Bronchial smooth muscle cell (primary cell): ENCODE measurements around the gene PIGO. TPM values are rescaled to one million over a fixed set of nuclear protein-coding genes. Genes with fewer than 3 reads are reported as not detected.

Source experiments
- total RNA-seq: library from RNA; depleted of rRNA; stranded (reverse); fragments of >200 nt; gene quantifications from 2 replicates; pipeline ENCODE4 v1.2.1, GENCODE V29; 2014

PIGO gene
- total RNA-seq = 6.9 and 9.0 TPM in 2 replicates

DNA sequence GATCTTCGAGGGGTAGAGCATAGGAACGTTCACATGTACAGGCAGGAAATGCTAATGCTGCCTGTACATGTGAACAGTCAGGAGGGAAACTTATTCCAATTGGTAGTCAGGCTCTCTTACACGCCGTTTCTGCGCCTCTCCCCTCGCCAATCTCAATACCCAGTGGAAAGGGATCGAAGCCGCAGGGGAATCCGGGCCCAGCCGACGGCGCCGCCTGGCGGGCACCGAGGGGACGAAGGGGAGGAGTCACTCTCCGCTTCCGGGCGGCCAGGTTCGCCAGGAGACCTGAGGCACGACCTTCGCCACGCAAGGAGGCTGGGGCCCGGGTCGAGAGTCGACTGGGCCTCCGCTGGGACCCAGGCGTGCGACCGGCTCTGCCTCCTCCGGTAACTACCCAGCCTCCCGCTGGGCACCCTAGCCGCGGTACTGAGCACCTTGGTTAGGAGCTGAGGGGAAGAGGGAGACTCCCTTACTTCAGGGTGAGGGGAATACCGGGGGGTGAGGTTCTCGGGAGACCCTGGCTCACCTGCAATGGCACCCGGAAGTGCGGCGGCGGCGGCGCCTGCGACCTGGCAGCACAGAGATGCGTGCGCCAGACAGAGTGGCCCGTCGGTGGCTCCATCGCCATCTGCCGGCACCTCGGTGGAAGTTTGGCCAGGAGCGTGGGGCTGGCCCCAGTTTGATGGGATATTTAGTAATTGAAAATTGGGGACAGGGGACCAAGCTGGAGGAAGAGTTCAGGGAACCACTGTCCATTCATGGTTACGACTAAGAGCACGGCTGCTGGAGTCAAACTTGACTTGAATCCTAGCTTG, at the start of gene PIGO:
Gene PIGO, minus strand, starts transcription at position 557 of the 815 bp plus-strand sequence. CDS start 1,026 bp downstream, outside the sequence.

DNA sequence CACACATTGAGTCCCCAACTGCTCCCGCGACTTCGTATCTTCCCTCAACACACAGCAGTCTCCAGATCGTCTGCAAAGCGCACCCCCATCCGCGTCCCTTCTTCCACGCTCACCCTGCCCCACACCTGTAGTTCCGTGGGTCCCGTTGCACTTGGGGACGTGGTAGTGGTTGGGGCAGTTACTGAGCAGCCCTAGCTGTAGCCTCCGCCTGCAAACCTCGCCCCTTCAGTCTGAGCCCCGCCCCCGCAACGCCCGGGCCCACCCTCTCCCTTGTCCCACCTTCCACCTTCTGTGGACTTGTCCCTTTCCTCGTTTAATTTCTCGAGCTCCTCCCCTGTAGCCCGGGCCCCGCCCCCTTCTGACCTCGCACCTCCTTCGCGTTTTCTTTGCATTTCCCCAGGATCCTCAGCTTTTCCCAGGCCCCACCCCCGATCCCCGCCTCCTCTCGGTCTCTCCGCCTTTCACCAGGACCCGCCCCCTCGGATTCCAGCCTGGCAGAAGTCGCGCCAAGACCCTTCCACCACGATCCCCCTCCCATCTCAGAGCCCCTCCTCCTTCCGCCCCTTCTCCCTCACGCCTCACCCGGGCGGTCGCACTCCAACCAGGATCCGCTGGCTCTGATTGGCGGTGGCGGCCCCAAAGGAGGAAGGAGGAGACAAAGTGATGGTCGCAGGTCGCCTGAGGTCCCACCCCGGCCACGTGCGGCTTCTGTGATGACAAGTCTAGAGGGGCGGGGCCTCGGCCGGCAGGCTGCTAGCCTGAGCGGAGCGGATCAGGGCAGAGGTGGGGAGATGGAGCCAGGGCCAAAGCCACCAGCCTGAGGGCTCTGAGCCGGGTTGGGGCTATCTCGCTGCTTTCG, 19.5 kb upstream of the PIGO start, which contains the start of gene ATOSB:
Gene ATOSB, minus strand, starts transcription at position 183 of the 859 bp plus-strand sequence. CDS start 7,588 bp downstream, outside the sequence.

DNA sequence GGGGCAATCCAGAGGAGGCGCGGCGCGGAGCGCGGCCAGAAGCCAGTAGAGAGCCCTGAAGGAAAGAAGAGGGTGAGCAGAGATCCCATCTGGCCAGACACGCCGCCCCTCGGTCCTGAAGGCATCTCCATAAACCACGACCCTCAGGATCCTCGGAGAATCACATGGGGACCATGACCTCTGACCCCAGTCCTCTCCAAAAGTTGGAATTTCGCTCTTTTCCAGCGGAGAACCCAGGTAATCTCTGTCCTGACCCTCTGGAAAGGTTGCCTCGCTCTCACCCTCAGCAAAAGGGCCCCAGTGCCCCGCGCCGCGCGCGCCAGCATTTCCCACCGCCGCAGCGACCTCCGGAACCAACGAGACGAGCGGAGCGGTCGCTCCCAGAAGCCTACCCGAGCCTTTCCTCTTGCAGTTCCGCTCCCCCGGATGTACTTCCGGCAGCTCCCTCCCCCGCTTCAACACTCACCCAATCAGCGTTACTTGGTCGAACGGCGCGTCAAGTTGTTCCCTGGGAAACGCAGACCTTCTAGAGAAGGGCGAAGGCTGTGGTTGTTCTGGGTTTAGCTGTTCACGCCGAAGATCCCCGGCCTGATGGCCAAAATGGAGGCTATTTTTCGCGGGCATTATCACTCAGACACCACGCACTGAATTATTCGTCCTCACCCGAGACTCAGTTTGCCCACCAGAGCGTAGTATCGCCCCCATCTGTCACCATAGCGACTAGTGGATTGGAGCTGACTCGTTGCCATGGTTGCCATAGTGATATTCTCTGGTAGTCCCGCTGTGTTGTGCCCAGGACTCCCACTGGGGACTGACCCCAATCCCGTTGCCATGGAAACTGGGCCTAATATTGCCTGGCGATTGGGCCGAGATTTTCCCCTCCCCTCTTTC, 6.6 kb upstream of the PIGO start, which contains the start of gene STOML2:
Gene STOML2, minus strand, starts transcription at position 363 of the 891 bp plus-strand sequence. Its CDS starts 37 bp downstream, at position 326.

DNA sequence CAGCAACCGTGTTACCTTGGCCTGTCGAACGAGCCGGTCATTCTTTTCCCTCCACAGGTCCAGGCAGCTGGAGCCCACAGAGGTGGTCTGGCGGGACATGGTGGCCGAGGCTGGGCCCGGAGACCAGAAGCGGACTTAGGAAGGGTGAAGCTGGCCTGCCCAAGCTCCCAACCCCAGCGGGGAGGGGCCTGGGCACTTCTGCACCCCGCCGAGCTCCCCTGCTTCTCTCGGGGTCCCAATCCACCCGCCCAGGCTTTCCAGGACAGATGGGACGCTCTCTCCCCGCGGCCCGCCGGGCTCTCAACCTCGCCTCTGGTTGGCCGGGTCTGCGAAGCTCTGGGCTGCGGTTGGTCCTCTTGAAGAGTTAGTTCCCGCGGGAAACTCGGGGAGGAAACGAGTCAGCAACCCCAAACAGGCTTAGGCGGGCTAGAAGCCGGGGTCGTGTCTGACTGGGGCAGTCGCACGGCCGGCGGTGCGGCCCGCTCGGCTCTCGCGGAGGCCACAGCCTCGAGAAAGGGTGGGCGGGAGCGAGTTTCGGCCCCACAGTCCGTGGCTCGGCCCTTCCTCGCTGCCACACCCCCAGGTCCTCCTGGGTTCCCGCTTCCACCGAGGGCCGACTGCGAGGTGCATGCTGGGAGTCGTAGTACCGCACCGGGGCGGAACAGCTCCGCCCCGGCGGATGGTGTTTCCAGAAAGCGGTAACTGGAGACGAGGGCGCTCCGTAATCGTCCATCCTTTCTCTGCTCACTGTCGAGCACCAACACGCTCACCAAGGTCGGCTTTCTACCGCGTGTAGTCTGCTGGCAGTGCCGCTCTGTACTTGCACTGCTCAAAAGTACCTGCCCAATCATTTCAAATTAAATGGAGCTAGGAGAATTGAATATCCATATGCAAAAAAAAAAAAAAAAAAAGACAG, 16.7 kb downstream of the PIGO start, which contains the start of gene FANCG:
Gene FANCG, minus strand, starts transcription at position 517 of the 916 bp plus-strand sequence. Its CDS starts 418 bp downstream, at position 99.

DNA sequence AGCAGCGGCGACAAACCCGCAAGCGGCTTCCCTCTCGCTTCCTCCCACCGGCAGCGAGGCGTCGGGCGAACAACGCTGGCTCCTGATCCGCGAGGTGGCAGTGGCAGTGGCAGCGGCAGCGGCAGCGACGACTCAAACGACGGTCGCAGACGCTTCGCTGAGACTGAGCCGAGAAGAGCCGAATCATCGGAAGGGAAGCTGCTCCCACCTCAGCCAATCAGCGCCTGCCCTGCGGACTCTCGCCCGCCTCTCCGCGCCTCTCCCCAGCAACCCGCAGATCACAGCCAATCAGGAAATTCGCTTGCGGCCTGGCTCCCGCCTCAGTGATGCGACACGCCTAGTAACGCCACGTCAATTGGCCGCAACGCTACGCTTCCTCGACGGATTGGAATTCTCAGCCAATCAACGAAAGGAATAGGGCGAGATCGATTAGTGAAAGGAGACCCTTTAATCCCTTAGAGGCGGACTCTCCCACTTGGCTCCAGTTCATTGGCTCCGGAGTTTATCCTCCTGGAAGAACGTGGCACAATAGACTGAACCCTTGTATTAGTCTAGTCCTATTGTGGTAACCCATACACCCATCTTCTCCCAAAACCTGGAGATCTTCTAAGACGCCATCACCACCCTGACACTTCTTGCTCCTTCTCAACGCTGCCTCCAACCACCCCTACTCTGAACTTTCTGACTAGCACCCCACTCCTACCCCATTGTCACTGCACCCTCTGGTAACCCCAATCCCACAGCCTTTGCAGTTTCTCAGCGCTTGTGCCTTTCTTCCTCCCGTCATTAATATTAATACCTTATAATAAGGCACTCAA, 23.7 kb downstream of the PIGO start, which contains the start of gene VCP:
Gene VCP, minus strand, starts transcription at position 165 of the 818 bp plus-strand sequence. CDS start 272 bp downstream, outside the sequence.

Other genes starting within 250 kb of the PIGO start
- 0.09 and 0.16 TPM in 2 replicates for gene PHF24, start 138.3 kb downstream of the PIGO start, total RNA-seq
- 6.5 and 8.0 TPM in 2 replicates for gene DNAJB5, start 106.8 kb downstream of the PIGO start, total RNA-seq
- 468 and 475 TPM in 2 replicates for gene VCP, start 24.0 kb downstream of the PIGO start, total RNA-seq
- gene FANCG, start 16.6 kb downstream of the PIGO start, total RNA-seq = 11.5 and 11.8 TPM in 2 replicates
- 123 and 154 TPM in 2 replicates for gene STOML2, start 6.5 kb upstream of the PIGO start, total RNA-seq
- gene ATOSB, start 19.3 kb upstream of the PIGO start, total RNA-seq = 11.3 and 19.5 TPM in 2 replicates
- gene UNC13B, start 65.4 kb upstream of the PIGO start, total RNA-seq = 21.0 and 25.5 TPM in 2 replicates